SH-SY5Y (cell line): ENCODE results near the gene TPM2.

Experiments used
- GATA2 ChIP-seq: IDR thresholded peaks from 2 replicates; pipeline ENCODE4 v1.6.1; 2011; ENCODE audit warnings: mild to moderate bottlenecking, low read depth, low read length
- GATA3 ChIP-seq: IDR thresholded peaks from 2 replicates; pipeline ENCODE4 v1.6.1; 2011; ENCODE audit warnings: low read depth, mild to moderate bottlenecking, low read length, moderate library complexity

Gene TPM2

DNA sequence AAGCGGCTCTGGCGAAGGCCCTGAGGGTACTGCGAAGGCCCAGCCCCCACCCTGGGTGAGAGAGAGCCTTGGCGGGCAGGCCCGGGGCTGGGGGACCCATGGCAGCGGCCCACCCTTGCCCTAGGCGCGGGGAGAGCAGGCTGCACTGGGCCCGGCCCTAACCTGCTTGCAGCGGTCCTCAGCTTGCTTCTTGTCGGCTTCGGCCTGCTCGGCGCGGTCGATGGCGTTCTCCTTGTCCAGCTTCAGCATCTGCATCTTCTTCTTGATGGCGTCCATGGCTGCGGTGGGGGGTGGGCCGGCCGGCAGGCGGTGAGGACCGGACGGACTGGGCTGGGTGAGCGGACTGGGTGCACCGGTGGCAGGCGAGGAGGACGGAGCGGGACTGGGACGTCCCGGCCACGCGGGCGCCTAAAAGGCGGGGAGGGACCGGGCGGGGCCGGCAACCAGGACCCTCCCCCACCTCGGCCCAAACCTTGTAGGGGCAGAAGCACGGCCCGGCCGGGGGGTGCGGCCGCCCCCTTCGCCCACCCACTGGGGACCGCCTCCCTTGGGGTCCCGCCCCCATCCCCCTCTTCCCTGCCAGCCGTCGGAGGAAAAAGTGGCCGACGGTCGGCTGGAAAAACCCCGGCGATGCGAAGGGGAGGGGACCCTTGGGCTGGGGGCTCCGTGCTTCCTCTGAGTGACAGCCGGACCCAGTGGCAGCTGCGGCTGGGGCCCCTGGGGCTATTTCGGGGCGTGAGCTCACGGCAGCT, at the start of gene TPM2:
Gene TPM2, minus strand, starts transcription at position 384 of the 752 bp plus-strand sequence. Its CDS starts 108 bp downstream, at position 276.
- TF ChIP-seq GATA2 (no peak), GATA3 (no peak)

GRCh38 chr9:35738924-35739323, 49.2 kb upstream of the TPM2 start:
- TF ChIP-seq GATA3 (no peak), GATA2 (no peak)

DNA sequence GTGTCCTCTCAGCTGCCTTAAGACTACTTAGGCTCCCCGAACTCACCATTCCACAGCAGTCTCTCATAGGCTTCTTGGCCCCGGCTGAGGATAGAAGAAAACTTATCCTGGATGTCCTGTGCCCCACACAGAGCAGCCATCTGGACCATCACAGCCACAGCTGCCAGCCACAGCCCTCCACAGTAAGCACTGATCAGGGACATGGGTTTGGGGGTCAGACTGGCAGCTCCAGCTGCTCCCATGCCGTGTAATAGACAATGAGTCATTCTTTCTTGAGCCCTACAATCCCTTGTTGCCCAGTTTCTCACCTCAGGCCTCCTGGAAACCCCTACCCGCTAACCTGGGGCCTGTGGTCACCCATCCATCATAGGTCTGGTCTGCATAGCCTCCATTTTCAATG, 48.5 kb upstream of the TPM2 start:
- TF ChIP-seq GATA3 (no peak), GATA2 (no peak)

DNA sequence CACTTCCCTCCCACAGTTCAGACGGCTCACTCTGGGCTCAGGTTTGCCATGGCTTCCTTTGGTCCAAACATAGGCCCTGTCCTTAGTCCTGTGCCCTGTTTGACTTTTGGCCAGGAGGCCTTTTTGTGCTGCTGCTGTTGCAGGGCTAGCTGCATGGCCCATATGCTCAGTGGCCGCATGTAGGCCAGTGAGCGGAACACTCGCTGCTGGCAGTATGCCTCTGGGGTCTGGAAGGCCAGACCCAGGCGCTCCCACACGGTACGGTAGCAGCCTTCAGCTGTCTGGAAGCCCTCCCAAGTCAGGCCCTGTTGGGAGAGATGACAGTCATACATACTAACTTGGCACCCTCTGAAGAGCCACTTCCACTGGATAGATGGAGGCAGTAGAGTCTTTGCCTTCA, 47.4 kb upstream of the TPM2 start:
- TF ChIP-seq GATA3, result no peak
- TF ChIP-seq GATA2, result no peak

DNA sequence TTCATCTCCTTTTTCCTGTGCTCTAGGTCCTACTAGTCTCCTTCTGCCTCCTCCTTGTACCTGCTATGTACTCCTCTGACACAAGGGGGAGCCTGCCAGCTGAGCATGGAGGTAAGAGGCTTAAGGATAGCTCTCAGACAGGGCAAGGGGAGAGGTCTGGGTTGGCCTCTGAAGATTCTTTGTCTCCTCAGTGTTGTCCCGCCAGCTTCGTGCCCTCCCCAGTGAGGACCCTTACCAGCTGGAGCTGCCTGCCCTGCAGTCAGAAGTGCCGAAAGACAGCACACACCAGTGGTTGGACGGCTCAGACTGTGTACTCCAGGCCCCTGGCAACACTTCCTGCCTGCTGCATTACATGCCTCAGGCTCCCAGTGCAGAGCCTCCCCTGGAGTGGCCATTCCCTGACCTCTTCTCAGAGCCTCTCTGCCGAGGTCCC, 46.5 kb upstream of the TPM2 start:
- TF ChIP-seq GATA2 (no peak), GATA3 (no peak)

GRCh38 chr9:35734096-35734495, 44.4 kb upstream of the TPM2 start:
- no peak for TF ChIP-seq GATA2
- TF ChIP-seq GATA3, result no peak

- no peak for TF ChIP-seq GATA3
- no peak for TF ChIP-seq GATA2
Observed at GRCh38 chr9:35732800-35733541, 43.2 kb upstream of the TPM2 start.

DNA sequence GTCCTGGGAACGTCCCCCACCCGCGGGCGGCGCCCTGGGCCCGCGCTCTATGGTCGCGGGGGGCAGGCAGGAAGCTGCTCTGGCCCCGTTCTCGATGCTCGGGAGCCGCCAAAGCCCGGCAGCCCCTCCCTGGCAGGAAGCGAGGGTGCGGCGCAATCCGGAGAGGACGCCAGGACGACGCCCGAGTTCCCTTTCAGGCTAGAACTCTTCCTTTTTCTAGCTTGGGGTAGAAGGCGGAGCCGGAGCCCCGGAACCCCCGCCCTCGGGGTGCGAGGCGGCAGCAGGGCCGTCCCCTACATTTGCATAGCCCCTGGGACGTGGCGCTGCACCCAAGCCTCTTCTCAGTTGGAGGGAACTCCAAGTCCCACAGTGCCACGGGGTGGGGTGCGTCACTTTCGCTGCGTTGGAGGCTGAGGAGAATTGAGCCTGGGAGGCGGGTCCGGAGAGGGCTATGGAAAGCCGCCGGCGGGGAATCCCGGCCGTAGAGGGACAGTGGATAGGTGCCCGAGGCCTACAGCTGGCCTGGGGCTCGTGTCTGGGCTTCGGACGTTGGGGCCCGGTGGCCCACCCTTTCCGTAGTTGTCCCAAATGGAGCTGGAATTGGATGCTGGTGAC, 42.6 kb upstream of the TPM2 start, which contains the start of the genes CREB3 and TLN1:
Gene CREB3, plus strand, starts transcription at position 482 of the 615 bp plus-strand sequence. Its CDS starts 107 bp downstream, at position 589.
Gene TLN1, minus strand, starts transcription at position 11 of the 615 bp plus-strand sequence. CDS start 6,501 bp downstream, outside the sequence.
- TF ChIP-seq GATA3 (no peak), GATA2 (no peak)

DNA sequence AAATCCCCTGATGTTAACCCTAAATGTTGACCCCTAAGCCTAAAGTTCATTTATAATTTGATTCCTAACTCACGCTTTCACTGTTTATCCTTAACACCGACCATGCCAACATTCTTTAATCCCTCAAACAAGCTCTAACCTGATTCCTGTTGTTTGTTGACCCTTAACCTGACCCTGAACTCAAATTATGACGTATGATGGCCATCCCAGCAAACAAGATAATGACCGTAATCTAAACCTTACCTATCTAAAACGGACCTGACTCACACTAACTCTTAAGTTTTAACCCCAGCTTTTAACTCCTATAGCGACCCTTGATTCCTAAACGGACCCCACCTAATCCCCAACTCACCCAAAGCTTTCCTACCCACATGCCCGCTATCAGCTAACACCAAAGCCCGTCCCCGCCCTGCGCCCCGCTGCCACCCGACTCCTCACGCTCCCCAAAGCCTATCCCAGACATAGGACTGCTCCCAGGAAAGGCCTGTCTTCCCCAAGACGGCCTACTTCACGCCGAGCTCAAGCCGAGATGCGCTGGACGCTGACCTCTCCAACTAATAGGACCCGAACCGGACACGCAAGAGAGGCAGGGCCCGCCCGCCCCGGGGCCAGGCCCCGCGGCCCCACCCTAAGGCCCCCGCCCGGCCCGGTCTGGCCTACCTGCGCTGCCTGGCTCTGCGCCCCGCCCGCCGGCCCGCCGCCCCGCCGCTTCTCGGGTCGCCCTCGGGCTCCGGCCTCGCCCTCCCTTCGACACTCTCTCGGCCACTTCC, 41.9 kb upstream of the TPM2 start:
- no peak for TF ChIP-seq GATA2
- TF ChIP-seq GATA3, result no peak

GRCh38 chr9:35730486-35730854, 40.7 kb upstream of the TPM2 start:
- TF ChIP-seq GATA3 (no peak), GATA2 (no peak)

DNA sequence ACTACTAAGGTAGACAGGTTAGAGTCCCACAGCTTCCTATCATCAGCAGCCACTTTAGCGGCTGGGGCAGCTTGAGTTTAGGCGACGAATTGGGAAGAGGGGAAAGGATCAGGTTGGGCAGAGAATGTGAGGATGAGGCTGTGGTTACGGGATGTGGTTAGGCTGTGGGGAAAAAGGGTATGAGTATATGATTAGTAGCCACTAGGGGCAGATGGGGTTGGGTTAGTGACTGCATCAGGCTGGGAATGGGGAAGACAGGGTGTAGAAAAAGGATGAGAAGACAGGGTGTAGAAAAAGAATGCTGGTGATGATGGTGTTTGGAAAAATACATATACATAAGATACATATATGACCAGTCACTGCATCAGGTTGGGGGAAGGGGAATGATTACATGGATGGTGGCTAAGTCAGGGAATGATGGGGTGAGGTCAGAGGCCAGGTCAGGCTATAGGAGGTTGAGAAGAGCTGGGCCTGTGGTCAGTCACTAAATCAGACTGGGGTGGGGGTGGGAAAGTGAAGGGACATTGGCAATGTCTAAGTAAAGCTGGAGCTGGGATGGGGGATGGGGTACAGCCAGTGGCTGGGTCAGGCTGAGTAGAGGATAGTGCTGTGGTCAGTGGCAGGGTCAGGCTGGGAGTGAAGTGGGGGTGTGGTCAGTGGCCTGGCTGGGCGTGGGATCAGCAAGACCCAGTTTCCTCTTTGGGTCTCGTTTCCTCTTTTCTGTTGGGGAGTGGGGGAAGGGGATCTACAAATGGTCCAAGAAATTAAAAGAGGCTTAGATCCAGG, 40.2 kb upstream of the TPM2 start:
- TF ChIP-seq GATA3 (no peak), GATA2 (no peak)

DNA sequence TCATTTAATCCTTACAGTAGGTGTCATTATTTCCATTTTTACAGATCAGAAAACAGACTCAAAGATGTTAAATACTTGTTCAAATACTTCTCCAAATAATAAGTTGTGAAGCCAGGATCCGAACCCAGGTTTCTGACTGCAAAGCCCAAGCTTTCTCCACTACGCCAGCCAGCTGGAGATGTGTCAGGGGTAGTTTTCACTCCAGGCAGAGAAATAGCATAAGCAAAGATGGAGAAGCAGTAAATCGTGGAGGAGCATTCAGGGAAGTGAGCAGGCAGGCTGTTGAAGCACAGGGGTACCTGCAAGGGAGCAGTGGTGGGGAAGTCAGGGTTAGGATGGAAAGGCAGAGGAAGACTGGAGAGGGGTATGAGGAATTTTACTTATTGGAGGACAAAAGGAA, 39.4 kb upstream of the TPM2 start:
- no peak for TF ChIP-seq GATA2
